ENCODE data around the gene DCTN4. TPM values are rescaled to one million over a fixed set of nuclear protein-coding genes. Genes with fewer than 3 reads are reported as not detected.

DCTN4 gene
- total RNA-seq, 1 experiment from 2014 or later = 40.5 TPM

DNA sequence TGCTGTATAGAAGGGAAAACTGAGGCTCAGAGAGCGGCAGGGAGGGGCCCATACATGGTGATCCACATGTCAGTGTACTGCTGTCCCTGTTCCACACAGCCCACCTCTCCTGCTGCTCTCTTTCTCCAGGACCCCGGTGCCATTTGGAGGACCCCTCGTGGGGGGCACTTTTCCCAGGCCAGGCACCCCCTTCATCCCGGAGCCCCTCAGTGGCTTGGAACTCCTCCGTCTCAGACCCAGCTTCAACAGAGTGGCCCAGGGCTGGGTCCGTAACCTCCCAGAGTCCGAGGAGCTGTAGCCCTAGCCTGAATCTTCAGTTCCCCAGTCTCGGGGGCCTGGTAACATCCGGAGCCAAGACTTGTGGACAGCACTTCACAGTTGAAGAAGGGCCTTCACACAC is 82.2 kb downstream of the DCTN4 start:
- H3K9me3 ChIP-seq (ENCODE audit: low read length) = no peaks in the 10 kb centered on the region
- no peak for ATAC-seq
- POLR2A ChIA-PET (ENCODE audit: unreplicated experiment) = no interaction called here
- TF ChIP-seq EZH2phosphoT487 (IDR thresholded peaks at IDR 0.05; ENCODE audit: borderline replicate concordance, low read length) (no peak), CTCF (conservative IDR thresholded peaks at IDR 0.05; ENCODE audit: low read depth, low read length) (no peak), EZH2 (IDR thresholded peaks at IDR 0.05; ENCODE audit: low read length, unreplicated experiment) (no peak)
- H3K27me3 ChIP-seq (ENCODE audit: low read length) = no peaks in the 10 kb centered on the region
- H3K4me2 ChIP-seq (ENCODE audit: low read length) = no peak overlapping the region
- H3K27ac ChIP-seq (ENCODE audit: low read length) = no peak overlapping the region
- DNase-seq = no peak
- intact Hi-C loops (cut with micrococcal nuclease) = no loop called here
- H3K4me1 ChIP-seq (ENCODE audit: insufficient read depth, low read length) = peaks cover 11% of the 10 kb centered on the region; the same call in 1 of the 2 replicates
- CTCF ChIA-PET = no interaction called here
- H3K9me2 ChIP-seq (replicated peaks; ENCODE audit: low read length) = no peaks in the 10 kb centered on the region
- H2AFZ ChIP-seq (ENCODE audit: low read length) = no peak overlapping the region
- no peak overlapping the region for H3K9ac ChIP-seq (ENCODE audit: low read length)
- BruUV-seq (replicated peaks) = no TSS peak
- no peaks in the 10 kb centered on the region for H3K79me2 ChIP-seq (ENCODE audit: low read length)
- no peaks in the 10 kb centered on the region for H3K36me3 ChIP-seq (ENCODE audit: low read depth, low read length)
- no peaks in the 10 kb centered on the region for H4K20me1 ChIP-seq (ENCODE audit: low read length)
- no peak overlapping the region for H3K4me3 ChIP-seq (ENCODE audit: low read length)
- H3F3A ChIP-seq (ENCODE audit: low read length, unreplicated experiment) = no peaks in the 10 kb centered on the region

GRCh38 chr5:150675069-150675468 is 83.7 kb downstream of the DCTN4 start:
- H3K9me2 ChIP-seq (replicated peaks; ENCODE audit: low read length) = no peaks in the 10 kb centered on the region
- H2AFZ ChIP-seq (ENCODE audit: low read length) = no peak overlapping the region
- H3K79me2 ChIP-seq (ENCODE audit: low read length) = no peaks in the 10 kb centered on the region
- no TSS peak for BruUV-seq (replicated peaks)
- intact Hi-C loops (cut with micrococcal nuclease) = no loop called here
- ChIA-PET POLR2A (ENCODE audit: unreplicated experiment) (interaction anchor here (0.6 kb wide), 1 partner anchor 218 kb away, joined by 3 read pairs; no protein-coding TSS in a partner anchor), CTCF (no interaction called here)
- H4K20me1 ChIP-seq (ENCODE audit: low read length) = no peaks in the 10 kb centered on the region
- no peaks in the 10 kb centered on the region for H3F3A ChIP-seq (ENCODE audit: low read length, unreplicated experiment)
- no peak overlapping the region for H3K9ac ChIP-seq (ENCODE audit: low read length)
- H3K36me3 ChIP-seq (ENCODE audit: low read depth, low read length) = no peaks in the 10 kb centered on the region
- H3K4me2 ChIP-seq (ENCODE audit: low read length) = no peak overlapping the region
- H3K9me3 ChIP-seq (ENCODE audit: low read length) = no peaks in the 10 kb centered on the region
- no peak overlapping the region for H3K4me3 ChIP-seq (ENCODE audit: low read length)
- no peak overlapping the region for H3K27ac ChIP-seq (ENCODE audit: low read length)
- TF ChIP-seq CTCF (conservative IDR thresholded peaks at IDR 0.05; ENCODE audit: low read depth, low read length) = no peak
- TF ChIP-seq EZH2 (IDR thresholded peaks at IDR 0.05; ENCODE audit: low read length, unreplicated experiment) = no peak
- TF ChIP-seq EZH2phosphoT487 (IDR thresholded peaks at IDR 0.05; ENCODE audit: borderline replicate concordance, low read length) = no peak
- H3K27me3 ChIP-seq (ENCODE audit: low read length) = no peaks in the 10 kb centered on the region
- H3K4me1 ChIP-seq (ENCODE audit: insufficient read depth, low read length) = peaks cover 11% of the 10 kb centered on the region; the same call in 1 of the 2 replicates
- DNase-seq (no peak), ATAC-seq (no peak)

- no peak overlapping the region for H2AFZ ChIP-seq (ENCODE audit: low read length)
- H4K20me1 ChIP-seq (ENCODE audit: low read length) = no peaks in the 10 kb centered on the region
Measured at GRCh38 chr5:150674341-150674821, 84.4 kb downstream of the DCTN4 start.

More at GRCh38 chr5:150674341-150674821, 84.4 kb downstream of the DCTN4 start:
- BruUV-seq (replicated peaks) = no TSS peak
- H3K9me3 ChIP-seq (ENCODE audit: low read length) = no peaks in the 10 kb centered on the region
- H3K9me2 ChIP-seq (replicated peaks; ENCODE audit: low read length) = no peaks in the 10 kb centered on the region
- TF ChIP-seq EZH2 (IDR thresholded peaks at IDR 0.05; ENCODE audit: low read length, unreplicated experiment) (no peak), EZH2phosphoT487 (IDR thresholded peaks at IDR 0.05; ENCODE audit: borderline replicate concordance, low read length) (no peak), CTCF (conservative IDR thresholded peaks at IDR 0.05; ENCODE audit: low read depth, low read length) (no peak)
- DNase-seq (no peak), ATAC-seq (no peak)
- no peaks in the 10 kb centered on the region for H3K79me2 ChIP-seq (ENCODE audit: low read length)
- H3K36me3 ChIP-seq (ENCODE audit: low read depth, low read length) = no peaks in the 10 kb centered on the region
- H3F3A ChIP-seq (ENCODE audit: low read length, unreplicated experiment) = no peaks in the 10 kb centered on the region
- no peak overlapping the region for H3K4me2 ChIP-seq (ENCODE audit: low read length)
- H3K27ac ChIP-seq (ENCODE audit: low read length) = no peak overlapping the region
- intact Hi-C loops (cut with micrococcal nuclease) = no loop called here
- H3K27me3 ChIP-seq (ENCODE audit: low read length) = no peaks in the 10 kb centered on the region
- ChIA-PET CTCF (no interaction called here), POLR2A (ENCODE audit: unreplicated experiment) (no interaction called here)
- H3K4me1 ChIP-seq (ENCODE audit: insufficient read depth, low read length) = peaks cover 11% of the 10 kb centered on the region; the same call in 1 of the 2 replicates
- H3K9ac ChIP-seq (ENCODE audit: low read length) = no peak overlapping the region
- H3K4me3 ChIP-seq (ENCODE audit: low read length) = no peak overlapping the region

Measured in PC-3 (cell line).